Rectal smooth muscle tissue (tissue), 1 donor: ENCODE data around the gene CUBN.

Source experiments
- H3K27ac ChIP-seq: one replicate; pipeline ENCODE4 v1.7.0; 2013; ENCODE audit warnings: low read depth, low read length, inconsistent platforms
- H3K27me3 ChIP-seq: one replicate; pipeline ENCODE4 v1.7.0; 2013; ENCODE audit warnings: low read length; ENCODE audit not compliant: control insufficient read depth, insufficient read depth
- H3K36me3 ChIP-seq: one replicate; pipeline ENCODE4 v1.7.0; 2013; ENCODE audit warnings: low read length; ENCODE audit not compliant: control insufficient read depth, insufficient read depth
- H3K4me1 ChIP-seq: one replicate; pipeline ENCODE4 v1.7.0; 2013; ENCODE audit warnings: low read length; ENCODE audit not compliant: control insufficient read depth, insufficient read depth
- H3K4me3 ChIP-seq: one replicate; pipeline ENCODE4 v1.7.0; 2013; ENCODE audit warnings: low read length
- H3K9ac ChIP-seq: one replicate; pipeline ENCODE4 v1.7.0; 2013; ENCODE audit warnings: low read length

Gene CUBN

DNA sequence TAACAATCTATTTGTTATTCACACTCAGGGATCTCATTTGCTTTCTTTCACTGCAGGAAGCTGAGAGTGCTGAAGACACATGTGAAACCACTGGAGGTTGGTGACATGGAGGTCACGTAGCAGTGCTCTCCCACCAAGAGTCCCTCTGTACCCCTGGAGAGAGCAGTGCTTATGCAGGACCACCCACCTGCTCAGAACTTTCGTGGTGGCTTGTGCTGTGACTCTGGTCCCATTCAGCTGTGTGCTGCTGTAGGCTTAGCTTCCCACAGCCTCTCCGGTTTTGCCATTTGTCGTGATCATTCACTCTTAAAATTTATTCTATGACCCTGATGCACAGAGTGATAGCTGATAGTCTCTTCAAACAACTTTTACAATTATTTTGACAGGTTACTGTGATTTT lies 216.3 kb downstream of the CUBN start:
- Histone ChIP-seq H3K27ac (no peak overlapping the region), H3K4me3 (no peak overlapping the region), H3K4me1 (no peaks in the 10 kb centered on the region), H3K36me3 (no peaks in the 10 kb centered on the region), H3K27me3 (no peaks in the 10 kb centered on the region), H3K9ac (no peak overlapping the region)

DNA sequence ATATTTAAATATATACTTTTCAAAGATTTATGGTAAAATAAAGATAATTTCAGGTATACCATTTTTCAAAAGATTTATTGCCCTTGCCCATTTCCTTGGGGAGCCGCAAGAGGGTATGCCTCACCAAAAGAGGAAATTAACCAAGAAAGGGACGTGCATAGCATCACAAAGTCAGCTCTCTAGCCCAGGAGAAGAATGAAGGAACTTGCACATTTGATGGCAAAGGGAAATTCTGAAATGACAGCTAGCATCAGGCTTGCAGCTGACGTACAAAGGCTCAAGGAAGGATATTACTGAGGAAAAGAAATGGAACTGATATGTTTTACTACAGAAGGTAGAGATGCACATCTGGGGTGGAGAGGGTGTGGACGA lies 218.8 kb downstream of the CUBN start:
- no peak overlapping the region for H3K9ac ChIP-seq
- H3K27me3 ChIP-seq, result no peaks in the 10 kb centered on the region
- H3K4me1 ChIP-seq, result no peaks in the 10 kb centered on the region
- no peak overlapping the region for H3K27ac ChIP-seq
- no peak overlapping the region for H3K4me3 ChIP-seq
- no peaks in the 10 kb centered on the region for H3K36me3 ChIP-seq

DNA sequence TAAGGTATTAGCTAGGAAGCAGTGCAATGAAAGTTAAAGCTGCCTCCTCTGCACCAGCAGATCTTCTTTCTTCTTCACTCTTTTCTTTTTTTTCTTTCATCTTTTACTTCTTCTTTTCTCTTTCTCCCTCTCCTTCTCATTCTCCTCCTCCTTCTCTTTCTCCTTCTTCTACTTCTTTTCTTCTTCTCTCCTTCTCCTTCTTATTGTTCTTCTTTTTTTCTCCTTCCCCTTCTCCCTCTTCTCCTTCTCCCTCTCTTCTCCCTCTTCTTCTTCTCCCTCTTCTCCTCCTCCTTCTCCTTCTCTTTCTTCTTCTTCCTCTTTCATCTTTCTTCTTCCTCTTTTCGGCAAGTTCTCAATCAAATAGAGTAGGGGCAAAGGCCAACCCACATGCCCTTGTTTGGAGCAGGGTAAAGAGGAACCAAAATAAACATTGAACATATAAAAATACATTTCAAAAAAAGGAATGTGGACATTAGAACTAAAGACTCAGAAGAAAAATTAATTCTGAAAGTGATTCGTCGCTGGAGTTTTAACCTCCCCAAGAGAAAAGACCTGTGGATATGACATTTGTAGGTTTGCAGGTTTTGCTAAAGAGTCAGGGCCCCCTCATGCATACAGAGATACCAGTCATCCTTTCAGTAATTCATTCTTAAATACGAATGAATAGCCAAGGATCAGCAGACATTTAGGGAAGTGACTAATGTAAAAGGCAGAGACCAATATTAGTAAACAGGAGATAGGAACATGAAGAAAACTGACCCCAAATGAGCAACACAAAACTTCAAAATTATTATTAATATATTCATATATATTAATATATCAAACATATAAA lies 219.4 kb downstream of the CUBN start:
- no peak overlapping the region for H3K9ac ChIP-seq
- no peaks in the 10 kb centered on the region for H3K36me3 ChIP-seq
- H3K4me1 ChIP-seq, result no peaks in the 10 kb centered on the region
- no peak overlapping the region for H3K27ac ChIP-seq
- no peaks in the 10 kb centered on the region for H3K27me3 ChIP-seq
- no peak overlapping the region for H3K4me3 ChIP-seq

GRCh38 chr10:16909271-16909767 lies 220.3 kb downstream of the CUBN start:
- H3K36me3 ChIP-seq, result no peaks in the 10 kb centered on the region
- no peak overlapping the region for H3K27ac ChIP-seq
- H3K27me3 ChIP-seq, result no peaks in the 10 kb centered on the region
- no peak overlapping the region for H3K9ac ChIP-seq
- no peaks in the 10 kb centered on the region for H3K4me1 ChIP-seq
- no peak overlapping the region for H3K4me3 ChIP-seq

- no peaks in the 10 kb centered on the region for H3K36me3 ChIP-seq
- H3K4me1 ChIP-seq, result no peaks in the 10 kb centered on the region
- H3K27ac ChIP-seq, result no peak overlapping the region
- no peak overlapping the region for H3K4me3 ChIP-seq
- H3K9ac ChIP-seq, result no peak overlapping the region
- no peaks in the 10 kb centered on the region for H3K27me3 ChIP-seq
Observed at GRCh38 chr10:16907687-16908086, 221.9 kb downstream of the CUBN start.

GRCh38 chr10:16905320-16905719 lies 224.3 kb downstream of the CUBN start:
- Histone ChIP-seq H3K36me3 (no peaks in the 10 kb centered on the region), H3K4me3 (no peak overlapping the region), H3K27me3 (no peaks in the 10 kb centered on the region), H3K9ac (no peak overlapping the region), H3K4me1 (no peaks in the 10 kb centered on the region), H3K27ac (no peak overlapping the region)

- Histone ChIP-seq H3K4me1 (no peaks in the 10 kb centered on the region), H3K36me3 (no peaks in the 10 kb centered on the region), H3K27ac (no peak overlapping the region), H3K4me3 (no peak overlapping the region), H3K27me3 (no peaks in the 10 kb centered on the region), H3K9ac (no peak overlapping the region)
Observed at GRCh38 chr10:16904639-16905061, 225.0 kb downstream of the CUBN start.

DNA sequence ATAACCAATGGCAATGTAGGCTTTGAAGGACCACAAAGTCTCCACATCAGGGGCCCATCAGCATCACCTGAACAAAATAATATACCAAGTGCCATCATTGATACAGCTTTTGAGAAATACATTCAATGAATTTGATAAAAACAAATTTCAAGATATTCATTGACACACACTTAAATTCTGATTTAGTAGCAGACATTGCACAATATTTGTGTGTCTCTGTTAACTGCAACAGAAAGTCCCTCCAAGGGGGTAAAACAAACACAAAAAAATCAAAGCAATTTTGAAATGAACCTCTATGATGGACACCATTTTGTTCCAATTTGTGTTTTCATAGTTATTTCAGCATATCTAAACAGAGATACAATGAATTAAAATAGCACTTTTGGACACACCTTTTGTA lies 225.6 kb downstream of the CUBN start:
- Histone ChIP-seq H3K9ac (no peak overlapping the region), H3K27ac (no peak overlapping the region), H3K4me1 (no peaks in the 10 kb centered on the region), H3K27me3 (no peaks in the 10 kb centered on the region), H3K4me3 (no peak overlapping the region), H3K36me3 (no peaks in the 10 kb centered on the region)

GRCh38 chr10:16902606-16903005 lies 227.0 kb downstream of the CUBN start:
- no peak overlapping the region for H3K9ac ChIP-seq
- no peaks in the 10 kb centered on the region for H3K4me1 ChIP-seq
- H3K27ac ChIP-seq, result no peak overlapping the region
- no peaks in the 10 kb centered on the region for H3K36me3 ChIP-seq
- H3K4me3 ChIP-seq, result no peak overlapping the region
- H3K27me3 ChIP-seq, result no peaks in the 10 kb centered on the region

DNA sequence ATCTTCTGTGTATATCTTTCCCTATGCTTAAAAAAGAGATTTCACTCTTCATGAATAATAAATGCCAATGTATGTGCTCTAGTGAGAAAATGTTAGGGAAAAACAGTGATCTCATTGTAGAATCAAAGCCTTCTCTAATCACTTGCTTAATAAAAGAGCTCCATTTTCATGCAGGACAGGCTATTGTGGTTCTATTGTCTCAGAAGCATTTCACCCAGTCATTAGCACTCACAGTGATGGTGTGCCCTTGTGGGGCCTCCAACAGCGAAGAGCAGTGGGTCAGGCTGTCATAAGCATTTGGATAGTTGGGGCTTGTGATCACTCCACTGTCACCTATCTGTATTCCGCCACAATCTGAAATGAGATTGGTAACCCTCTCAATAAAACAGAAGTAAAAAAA lies 228.5 kb downstream of the CUBN start:
- Histone ChIP-seq H3K4me3 (no peak overlapping the region), H3K27ac (no peak overlapping the region), H3K27me3 (no peaks in the 10 kb centered on the region), H3K36me3 (no peaks in the 10 kb centered on the region), H3K4me1 (no peaks in the 10 kb centered on the region), H3K9ac (no peak overlapping the region)

DNA sequence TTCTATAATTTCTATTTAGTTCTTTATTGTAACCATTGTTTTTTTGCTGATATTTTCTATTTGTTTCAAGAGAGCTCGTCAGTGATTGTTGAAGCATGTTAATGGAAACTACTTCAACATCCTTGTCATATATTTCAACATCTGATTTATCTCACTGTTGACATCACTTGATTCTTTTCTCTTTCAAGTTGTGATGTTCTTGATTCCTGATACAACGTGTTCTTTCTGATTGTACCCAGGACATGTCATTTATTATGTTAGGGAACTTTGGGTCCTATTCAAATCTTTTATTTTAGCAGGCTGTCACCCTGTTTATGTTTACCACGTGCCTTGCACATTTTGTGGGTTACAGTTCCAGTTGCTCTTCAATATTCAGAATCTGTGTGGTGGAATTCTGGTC lies 232.6 kb downstream of the CUBN start:
- H3K4me3 ChIP-seq, result no peak overlapping the region

DNA sequence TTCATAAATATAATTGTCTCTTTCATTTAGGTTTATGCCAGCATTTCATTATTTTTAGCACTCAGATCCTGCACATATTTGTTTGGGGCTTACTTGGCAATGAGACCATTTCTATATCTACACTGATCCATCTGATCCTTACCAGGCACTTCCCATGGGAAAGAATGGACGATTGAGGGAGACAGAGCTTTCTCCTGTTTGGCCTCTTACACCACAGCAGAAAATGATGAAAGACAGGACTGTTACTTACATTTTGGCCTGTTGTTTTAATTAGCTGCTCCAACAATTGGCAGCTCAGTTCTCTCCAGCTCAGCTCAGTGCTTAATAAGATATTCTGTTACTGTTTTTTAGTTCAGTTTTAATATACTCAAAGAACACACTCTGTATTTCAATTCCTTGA lies 234.8 kb downstream of the CUBN start:
- Histone ChIP-seq H3K4me1 (no peaks in the 10 kb centered on the region), H3K9ac (no peak overlapping the region), H3K4me3 (no peak overlapping the region), H3K27me3 (no peaks in the 10 kb centered on the region), H3K36me3 (no peaks in the 10 kb centered on the region), H3K27ac (no peak overlapping the region)

More for the DNA sequence above, 232.6 kb downstream of the CUBN start:
- Histone ChIP-seq H3K27ac (no peak overlapping the region), H3K27me3 (no peaks in the 10 kb centered on the region), H3K4me1 (no peaks in the 10 kb centered on the region), H3K9ac (no peak overlapping the region), H3K36me3 (no peaks in the 10 kb centered on the region)

DNA sequence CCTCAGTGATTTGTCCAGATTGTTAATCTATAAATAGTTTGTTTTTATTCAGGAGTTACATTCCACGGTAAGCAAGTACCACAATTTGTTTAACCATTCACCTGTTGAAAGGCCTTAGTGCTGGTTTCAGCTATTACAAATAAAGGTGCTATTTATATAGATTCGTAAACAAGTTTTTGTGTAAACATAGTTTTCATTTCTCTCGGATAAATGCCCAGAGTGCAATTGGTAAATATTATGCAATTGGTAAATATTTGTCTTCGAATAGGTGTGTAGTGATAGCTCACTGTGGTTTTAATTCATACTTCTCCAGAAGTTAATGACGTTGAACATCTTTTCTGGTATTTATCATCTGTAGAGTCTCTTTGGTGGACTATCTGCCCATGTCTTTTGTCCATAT lies 235.9 kb downstream of the CUBN start:
- H3K4me1 ChIP-seq, result no peaks in the 10 kb centered on the region
- H3K9ac ChIP-seq, result no peak overlapping the region
- no peaks in the 10 kb centered on the region for H3K36me3 ChIP-seq
- no peak overlapping the region for H3K27ac ChIP-seq
- H3K27me3 ChIP-seq, result no peaks in the 10 kb centered on the region
- no peak overlapping the region for H3K4me3 ChIP-seq
